ENCODE data around the gene ATXN7L1. TPM values are rescaled to one million over a fixed set of nuclear protein-coding genes. Genes with fewer than 3 reads are reported as not detected.

Gene ATXN7L1
- total RNA-seq, 1 experiment from 2014 or later: 24.3 TPM

- WGBS (ENCODE audit: extremely low coverage, insufficient read length, low lambda C conversion rate): no CpG with 5 or more reads among the region's 6 CpGs
- no peak overlapping the region for H3K56ac ChIP-seq (ENCODE audit: insufficient read length, low read depth, low read length)
- no peak overlapping the region for H2BK120ac ChIP-seq (ENCODE audit: low read depth, low read length, poor library complexity, severe bottlenecking)
- H2BK5ac ChIP-seq (ENCODE audit: insufficient read length, low read length): no peak overlapping the region
- H3K23ac ChIP-seq (ENCODE audit: insufficient read length, low read depth, low read length): no peak overlapping the region
- peaks cover 23% of the 10 kb centered on the region for H3K4me1 ChIP-seq (ENCODE audit: insufficient read depth, low read length)
- TF ChIP-seq CTCF (conservative IDR thresholded peaks at IDR 0.05): 0 out of 3 replicates have a peak, but pooled peaks have one; percentile 10
- H3K9ac ChIP-seq (ENCODE audit: extremely low read depth, insufficient read length, low read length): no peak overlapping the region
- H3K79me2 ChIP-seq (ENCODE audit: insufficient read depth, low read length): no peaks in the 10 kb centered on the region
- H4K91ac ChIP-seq (ENCODE audit: insufficient read length, low read depth, low read length): no peak overlapping the region
- peak overlapping the region; percentile 96 for H2AK5ac ChIP-seq (ENCODE audit: insufficient read length, low read length)
- H4K5ac ChIP-seq (ENCODE audit: insufficient read length, low read depth, low read length): no peak overlapping the region
- no peaks in the 10 kb centered on the region for H3K79me1 ChIP-seq (ENCODE audit: insufficient read depth, low read depth, low read length, poor library complexity, severe bottlenecking)
- H3K4ac ChIP-seq (ENCODE audit: low read depth, low read length): no peak overlapping the region
- no peak overlapping the region; the same call in 1 of the 2 replicates for H3K14ac ChIP-seq (ENCODE audit: insufficient read depth, low read length)
- no peak overlapping the region for H2BK15ac ChIP-seq (ENCODE audit: low read depth, low read length)
- peak overlapping the region; percentile 0 for H2BK12ac ChIP-seq (ENCODE audit: insufficient read length, low read depth, low read length)
- H3K27ac Mint-ChIP-seq: peak overlapping the region; percentile 78 to 95 (median 80)
- H3K23me2 ChIP-seq (ENCODE audit: insufficient read length, low read depth, low read length, poor library complexity, severe bottlenecking): no peaks in the 10 kb centered on the region
- H3K27ac ChIP-seq (ENCODE audit: insufficient read length, low read depth, low read length): peak overlapping the region; percentile 74
- DNase-seq: peak; percentile 96
- H2BK20ac ChIP-seq (ENCODE audit: low read depth, low read length, poor library complexity, severe bottlenecking): no peak overlapping the region
- H2AFZ ChIP-seq (ENCODE audit: low read length): no peak overlapping the region
- H3K27me3 ChIP-seq (ENCODE audit: insufficient read depth, low read length): no peaks in the 10 kb centered on the region
- H3K27me3 Mint-ChIP-seq (ENCODE audit: low read depth): peaks cover 8% of the 10 kb centered on the region
- no peak overlapping the region for H3T11ph ChIP-seq (ENCODE audit: low read length)
- peaks cover 62 to 66% of the 10 kb centered on the region in 2 experiments for H3K4me1 Mint-ChIP-seq
- peak overlapping the region in 1 of 2 experiments; percentile 22; a peak in 1 of 5 replicates for H3K4me3 Mint-ChIP-seq
- no peaks in the 10 kb centered on the region; a peak in 1 of 5 replicates for H3K9me3 Mint-ChIP-seq
- H3K36me3 Mint-ChIP-seq (ENCODE audit: insufficient read depth in 1 of 3, low read depth in 3 of 3): peaks cover 0 to 5% (median 0%) of the 10 kb centered on the region in 3 experiments; a peak in 3 of 7 replicates
- no peaks in the 10 kb centered on the region for H4K20me1 ChIP-seq (ENCODE audit: control insufficient read depth, insufficient read depth, insufficient read length)
- H4K8ac ChIP-seq (replicated peaks; ENCODE audit: insufficient read length, low read depth, low read length): no peak overlapping the region
- H3K9me3 ChIP-seq (ENCODE audit: control insufficient read depth, low read depth, low read length): no peaks in the 10 kb centered on the region
- peak overlapping the region; percentile 59 for H3K18ac ChIP-seq (ENCODE audit: insufficient read length, low read depth, low read length)
- peak overlapping the region; percentile 37 for H3K4me2 ChIP-seq (ENCODE audit: insufficient read depth, insufficient read length, low read length)
Measured at GRCh38 chr7:105776068-105776790, 100.2 kb downstream of the ATXN7L1 start.
